H1 (cell line): Measurements from ENCODE around the gene ZBTB40.

Experiments used
- BCL11A ChIP-seq, 2 experiments: IDR thresholded peaks; one replicate each; pipeline ENCODE4 v1.6.1; 2011; ENCODE audit warnings: low read depth in 2 of 2, low read length in 2 of 2, mild to moderate bottlenecking in 2 of 2
- FOSL1 ChIP-seq: IDR thresholded peaks from 2 replicates; pipeline ENCODE4 v1.6.1; 2011; ENCODE audit warnings: mild to moderate bottlenecking, low read depth, low read length, moderate library complexity; ENCODE audit not compliant: insufficient read depth
- JUND ChIP-seq: IDR thresholded peaks from 2 replicates; pipeline ENCODE4 v1.6.1; 2011; ENCODE audit warnings: mild to moderate bottlenecking, improper control_type of control experiment, low read length
- POLR2A ChIP-seq, 2 experiments: IDR thresholded peaks; 1 replicate in 1 of 2; 2 replicates in 1 of 2; pipeline ENCODE4 v1.6.1; 2011; ENCODE audit warnings: low read depth in 2 of 2, low read length in 2 of 2, mild to moderate bottlenecking in 2 of 2; ENCODE audit errors: control extremely low read depth in 1 of 2
- RBBP5 ChIP-seq: IDR thresholded peaks from 2 replicates; pipeline ENCODE4 v1.7.1; 2012; ENCODE audit warnings: low read depth, mild to moderate bottlenecking, inconsistent platforms, low read length, moderate library complexity, borderline replicate concordance
- ZNF274 ChIP-seq: IDR thresholded peaks from 2 replicates; pipeline ENCODE4 v1.7.0; 2012; ENCODE audit warnings: low read length, borderline replicate concordance; ENCODE audit errors: extremely low read depth
- TF ChIP-seq, protein P1 (sequence below), 3 experiments: IDR thresholded peaks; 1 replicate in 2 of 3; 2 replicates in 1 of 3; pipeline versions ENCODE4 v1.5.1 to v1.6.1; 2011; ENCODE audit warnings: low read length in 3 of 3, mild to moderate bottlenecking in 3 of 3, inconsistent platforms in 2 of 3, low read depth in 1 of 3, moderate library complexity in 1 of 3; ENCODE audit not compliant: insufficient read depth in 1 of 3; ENCODE audit errors: control extremely low read depth in 1 of 3
- TF ChIP-seq, protein P2 (sequence below): IDR thresholded peaks from 2 replicates; pipeline ENCODE4 v1.6.1; 2012; ENCODE audit warnings: inconsistent platforms
- TF ChIP-seq, protein P3 (sequence below): IDR thresholded peaks from 2 replicates; pipeline ENCODE4 v1.6.1; 2012; ENCODE audit warnings: low read length, inconsistent platforms

DNA sequence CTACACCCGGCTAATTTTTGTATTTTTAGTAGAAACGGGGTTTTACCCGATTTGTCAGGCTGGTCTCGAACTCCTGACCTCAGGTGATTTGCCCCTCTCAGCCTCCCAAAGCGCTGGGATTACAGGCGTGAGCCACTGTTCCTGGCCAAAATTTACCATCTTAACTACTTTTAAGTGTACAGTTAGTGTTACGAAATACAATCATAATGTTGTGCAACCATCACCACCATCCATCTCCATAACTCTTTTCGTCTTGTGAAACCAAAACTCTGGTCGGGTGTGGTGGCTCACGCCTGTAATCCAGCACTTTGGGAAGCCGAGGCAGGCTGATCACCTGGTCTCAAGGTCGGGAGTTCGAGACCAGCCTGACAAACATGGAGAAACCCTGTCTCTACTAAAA lies 14.1 kb upstream of the ZBTB40 start:
- TF ChIP-seq, protein P1, sequence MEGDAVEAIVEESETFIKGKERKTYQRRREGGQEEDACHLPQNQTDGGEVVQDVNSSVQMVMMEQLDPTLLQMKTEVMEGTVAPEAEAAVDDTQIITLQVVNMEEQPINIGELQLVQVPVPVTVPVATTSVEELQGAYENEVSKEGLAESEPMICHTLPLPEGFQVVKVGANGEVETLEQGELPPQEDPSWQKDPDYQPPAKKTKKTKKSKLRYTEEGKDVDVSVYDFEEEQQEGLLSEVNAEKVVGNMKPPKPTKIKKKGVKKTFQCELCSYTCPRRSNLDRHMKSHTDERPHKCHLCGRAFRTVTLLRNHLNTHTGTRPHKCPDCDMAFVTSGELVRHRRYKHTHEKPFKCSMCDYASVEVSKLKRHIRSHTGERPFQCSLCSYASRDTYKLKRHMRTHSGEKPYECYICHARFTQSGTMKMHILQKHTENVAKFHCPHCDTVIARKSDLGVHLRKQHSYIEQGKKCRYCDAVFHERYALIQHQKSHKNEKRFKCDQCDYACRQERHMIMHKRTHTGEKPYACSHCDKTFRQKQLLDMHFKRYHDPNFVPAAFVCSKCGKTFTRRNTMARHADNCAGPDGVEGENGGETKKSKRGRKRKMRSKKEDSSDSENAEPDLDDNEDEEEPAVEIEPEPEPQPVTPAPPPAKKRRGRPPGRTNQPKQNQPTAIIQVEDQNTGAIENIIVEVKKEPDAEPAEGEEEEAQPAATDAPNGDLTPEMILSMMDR (IDR thresholded peaks at IDR 0.05; ENCODE audit: control extremely low read depth in 1 of 3, insufficient read depth in 1 of 3, low read depth in 1 of 3, low read length in 3 of 3) = no peak
- TF ChIP-seq JUND = no peak
- no peak for TF ChIP-seq RBBP5
- TF ChIP-seq, protein P2, sequence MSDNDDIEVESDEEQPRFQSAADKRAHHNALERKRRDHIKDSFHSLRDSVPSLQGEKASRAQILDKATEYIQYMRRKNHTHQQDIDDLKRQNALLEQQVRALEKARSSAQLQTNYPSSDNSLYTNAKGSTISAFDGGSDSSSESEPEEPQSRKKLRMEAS = no peak
- TF ChIP-seq ZNF274 = no peak
- TF ChIP-seq POLR2A (IDR thresholded peaks at IDR 0.05; ENCODE audit: control extremely low read depth in 1 of 2, low read depth in 2 of 2, low read length in 2 of 2) = no peak
- TF ChIP-seq, protein P3, sequence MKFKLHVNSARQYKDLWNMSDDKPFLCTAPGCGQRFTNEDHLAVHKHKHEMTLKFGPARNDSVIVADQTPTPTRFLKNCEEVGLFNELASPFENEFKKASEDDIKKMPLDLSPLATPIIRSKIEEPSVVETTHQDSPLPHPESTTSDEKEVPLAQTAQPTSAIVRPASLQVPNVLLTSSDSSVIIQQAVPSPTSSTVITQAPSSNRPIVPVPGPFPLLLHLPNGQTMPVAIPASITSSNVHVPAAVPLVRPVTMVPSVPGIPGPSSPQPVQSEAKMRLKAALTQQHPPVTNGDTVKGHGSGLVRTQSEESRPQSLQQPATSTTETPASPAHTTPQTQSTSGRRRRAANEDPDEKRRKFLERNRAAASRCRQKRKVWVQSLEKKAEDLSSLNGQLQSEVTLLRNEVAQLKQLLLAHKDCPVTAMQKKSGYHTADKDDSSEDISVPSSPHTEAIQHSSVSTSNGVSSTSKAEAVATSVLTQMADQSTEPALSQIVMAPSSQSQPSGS = no peak
- TF ChIP-seq FOSL1 = no peak
- no peak for TF ChIP-seq BCL11A (IDR thresholded peaks at IDR 0.05; ENCODE audit: low read depth in 2 of 2, low read length in 2 of 2)
